SK-N-SH treated with all-trans-retinoic acid at 6 μM for 48 hours (cell line): ENCODE data around the gene CPD.

ENCODE experiments used
- ATAC-seq: fragments of 200-7000 bp; cut with Tn5 transposase; 3 replicates; pipeline ENCODE4 v1.9.1; 2020; ENCODE audit warnings: mild to moderate bottlenecking, moderate library complexity
- ARNTL ChIP-seq: fragments of 450-650 bp; formaldehyde crosslinking; IDR thresholded peaks from 2 replicates; pipeline ENCODE4 v1.5.0; 2020; ENCODE audit warnings: low read depth, mild to moderate bottlenecking, moderate library complexity, borderline replicate concordance
- BACH2 ChIP-seq: fragments of 250-450 bp; sonication (Bioruptor Pico); IDR thresholded peaks from 2 replicates; pipeline ENCODE4 v1.9.0; 2021; ENCODE audit warnings: mild to moderate bottlenecking, borderline replicate concordance
- CSDC2 ChIP-seq: fragments of 250-450 bp; sonication (Bioruptor Pico); IDR thresholded peaks from 2 replicates; pipeline ENCODE4 v1.5.0; 2020; ENCODE audit warnings: mild to moderate bottlenecking, moderate library complexity
- ESRRG ChIP-seq: fragments of 250-450 bp; sonication (Bioruptor Pico); IDR thresholded peaks from 2 replicates; pipeline ENCODE4 v1.6.1; 2021; ENCODE audit warnings: mild to moderate bottlenecking
- GLIS3 ChIP-seq: fragments of 250-450 bp; sonication (Bioruptor Pico); IDR thresholded peaks from 2 replicates; pipeline ENCODE4 v1.5.0; 2020; ENCODE audit warnings: mild to moderate bottlenecking, moderate library complexity
- ISL1 ChIP-seq: fragments of 250-450 bp; sonication (Bioruptor Pico); IDR thresholded peaks from 2 replicates; pipeline ENCODE4 v2.1.2; 2022; ENCODE audit warnings: mild to moderate bottlenecking, moderate library complexity
- OSR1 ChIP-seq: fragments of 250-450 bp; sonication (Bioruptor Pico); IDR thresholded peaks from 2 replicates; pipeline ENCODE4 v1.8.0; 2022; ENCODE audit warnings: moderate library complexity, mild to moderate bottlenecking, inconsistent platforms
- PATZ1 ChIP-seq: fragments of 250-450 bp; sonication (Bioruptor Pico); IDR thresholded peaks from 2 replicates; pipeline ENCODE4 v1.8.0; 2020; ENCODE audit warnings: mild to moderate bottlenecking, moderate library complexity, borderline replicate concordance
- PPARA ChIP-seq: fragments of 250-450 bp; sonication (Bioruptor Pico); IDR thresholded peaks from 2 replicates; pipeline ENCODE4 v1.5.0; 2020; ENCODE audit warnings: mild to moderate bottlenecking, borderline replicate concordance
- RARB ChIP-seq: fragments of 250-450 bp; sonication (Bioruptor Pico); IDR thresholded peaks from 2 replicates; pipeline ENCODE4 v1.8.0; 2021; ENCODE audit warnings: mild to moderate bottlenecking, moderate library complexity
- TCF4 ChIP-seq: fragments of 250-450 bp; sonication (Bioruptor Pico); IDR thresholded peaks from 2 replicates; pipeline ENCODE4 v1.8.0; 2021; ENCODE audit warnings: mild to moderate bottlenecking, moderate library complexity, borderline replicate concordance
- TOX ChIP-seq: fragments of 250-450 bp; sonication (Bioruptor Pico); IDR thresholded peaks from 2 replicates; pipeline ENCODE4 v1.8.0; 2021; ENCODE audit warnings: mild to moderate bottlenecking, moderate library complexity, borderline replicate concordance
- ZC3H10 ChIP-seq: fragments of 250-450 bp; sonication (Bioruptor Pico); IDR thresholded peaks from 2 replicates; pipeline ENCODE4 v1.5.1; 2021; ENCODE audit warnings: mild to moderate bottlenecking, moderate library complexity
- ZFP3 ChIP-seq: fragments of 250-450 bp; sonication (Bioruptor Pico); IDR thresholded peaks from 2 replicates; pipeline ENCODE4 v1.5.0; 2020; ENCODE audit warnings: mild to moderate bottlenecking, moderate library complexity
- ZFP30 ChIP-seq: fragments of 450-650 bp; formaldehyde crosslinking; IDR thresholded peaks from 2 replicates; pipeline ENCODE4 v1.5.0; 2022; ENCODE audit warnings: mild to moderate bottlenecking, moderate library complexity
- ZNF565 ChIP-seq: fragments of 450-650 bp; formaldehyde crosslinking; conservative IDR thresholded peaks from 2 replicates; pipeline ENCODE4 v1.5.0; 2020; ENCODE audit warnings: low read depth, mild to moderate bottlenecking, moderate library complexity
- ZNF70 ChIP-seq: fragments of 450-650 bp; formaldehyde crosslinking; IDR thresholded peaks from 2 replicates; pipeline ENCODE4 v1.5.0; 2020; ENCODE audit warnings: mild to moderate bottlenecking, moderate library complexity
- ZNF8 ChIP-seq: fragments of 450-650 bp; formaldehyde crosslinking; IDR thresholded peaks from 2 replicates; pipeline ENCODE4 v1.5.0; 2020; ENCODE audit warnings: mild to moderate bottlenecking, moderate library complexity
- TF ChIP-seq, protein P1 (sequence below): fragments of 250-450 bp; sonication (Bioruptor Pico); IDR thresholded peaks from 2 replicates; pipeline ENCODE4 v1.8.0; 2021; ENCODE audit warnings: low read depth, mild to moderate bottlenecking, moderate library complexity, borderline replicate concordance
- TF ChIP-seq, protein P2 (sequence below): fragments of 250-450 bp; sonication (Bioruptor Pico); IDR thresholded peaks from 2 replicates; pipeline ENCODE4 v1.5.1; 2021; ENCODE audit warnings: mild to moderate bottlenecking, moderate library complexity
- TF ChIP-seq, protein P3 (sequence below): fragments of 250-450 bp; sonication (Bioruptor Pico); IDR thresholded peaks from 2 replicates; pipeline ENCODE4 v1.5.1; 2020; ENCODE audit warnings: low read depth, mild to moderate bottlenecking, moderate library complexity

CPD gene

GRCh38 chr17:30429155-30429554, 50.4 kb downstream of the CPD start (continued):
- TF ChIP-seq, protein P1, sequence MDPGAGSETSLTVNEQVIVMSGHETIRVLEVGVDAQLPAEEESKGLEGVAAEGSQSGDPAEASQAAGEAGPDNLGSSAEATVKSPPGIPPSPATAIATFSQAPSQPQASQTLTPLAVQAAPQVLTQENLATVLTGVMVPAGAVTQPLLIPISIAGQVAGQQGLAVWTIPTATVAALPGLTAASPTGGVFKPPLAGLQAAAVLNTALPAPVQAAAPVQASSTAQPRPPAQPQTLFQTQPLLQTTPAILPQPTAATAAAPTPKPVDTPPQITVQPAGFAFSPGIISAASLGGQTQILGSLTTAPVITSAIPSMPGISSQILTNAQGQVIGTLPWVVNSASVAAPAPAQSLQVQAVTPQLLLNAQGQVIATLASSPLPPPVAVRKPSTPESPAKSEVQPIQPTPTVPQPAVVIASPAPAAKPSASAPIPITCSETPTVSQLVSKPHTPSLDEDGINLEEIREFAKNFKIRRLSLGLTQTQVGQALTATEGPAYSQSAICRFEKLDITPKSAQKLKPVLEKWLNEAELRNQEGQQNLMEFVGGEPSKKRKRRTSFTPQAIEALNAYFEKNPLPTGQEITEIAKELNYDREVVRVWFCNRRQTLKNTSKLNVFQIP (CRISPR knock-in tag), result no peak
- no peak for TF ChIP-seq ARNTL (CRISPR knock-in tag)

- peak; percentile 93 for ATAC-seq
Measured at GRCh38 chr17:30433514-30433913, 54.8 kb downstream of the CPD start.

DNA sequence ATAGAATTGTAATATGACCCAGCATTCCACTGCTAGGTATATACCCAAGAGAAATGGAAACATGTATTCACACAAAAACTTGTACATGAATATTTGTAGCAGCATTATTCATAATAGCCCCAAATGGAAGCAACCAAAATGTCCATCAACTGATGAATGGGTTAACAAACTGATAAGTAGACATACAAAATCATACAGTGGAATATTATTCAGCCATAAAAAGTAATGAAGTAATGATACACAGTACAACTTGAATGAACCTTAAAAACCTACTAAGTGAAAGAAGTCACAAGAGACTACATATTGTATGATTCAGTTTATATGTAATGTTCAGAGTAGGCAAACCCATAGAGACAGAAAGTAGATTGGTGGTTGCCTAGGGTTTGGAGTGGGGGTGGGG, 58.0 kb downstream of the CPD start:
- no peak for ATAC-seq
- TF ChIP-seq ZNF70 (CRISPR knock-in tag), result no peak
- TF ChIP-seq, protein P2, sequence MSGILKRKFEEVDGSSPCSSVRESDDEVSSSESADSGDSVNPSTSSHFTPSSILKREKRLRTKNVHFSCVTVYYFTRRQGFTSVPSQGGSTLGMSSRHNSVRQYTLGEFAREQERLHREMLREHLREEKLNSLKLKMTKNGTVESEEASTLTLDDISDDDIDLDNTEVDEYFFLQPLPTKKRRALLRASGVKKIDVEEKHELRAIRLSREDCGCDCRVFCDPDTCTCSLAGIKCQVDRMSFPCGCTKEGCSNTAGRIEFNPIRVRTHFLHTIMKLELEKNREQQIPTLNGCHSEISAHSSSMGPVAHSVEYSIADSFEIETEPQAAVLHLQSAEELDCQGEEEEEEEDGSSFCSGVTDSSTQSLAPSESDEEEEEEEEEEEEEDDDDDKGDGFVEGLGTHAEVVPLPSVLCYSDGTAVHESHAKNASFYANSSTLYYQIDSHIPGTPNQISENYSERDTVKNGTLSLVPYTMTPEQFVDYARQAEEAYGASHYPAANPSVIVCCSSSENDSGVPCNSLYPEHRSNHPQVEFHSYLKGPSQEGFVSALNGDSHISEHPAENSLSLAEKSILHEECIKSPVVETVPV, result no peak
- TF ChIP-seq BACH2 (CRISPR knock-in tag), result no peak
- TF ChIP-seq, protein P1 (CRISPR knock-in tag), result no peak
- no peak for TF ChIP-seq ZNF565
- no peak for TF ChIP-seq ZNF8 (CRISPR knock-in tag)
- no peak for TF ChIP-seq ZC3H10 (CRISPR knock-in tag)
- TF ChIP-seq PATZ1 (CRISPR knock-in tag), result no peak
- no peak for TF ChIP-seq TOX
- no peak for TF ChIP-seq ARNTL (CRISPR knock-in tag)
- TF ChIP-seq, protein P3, sequence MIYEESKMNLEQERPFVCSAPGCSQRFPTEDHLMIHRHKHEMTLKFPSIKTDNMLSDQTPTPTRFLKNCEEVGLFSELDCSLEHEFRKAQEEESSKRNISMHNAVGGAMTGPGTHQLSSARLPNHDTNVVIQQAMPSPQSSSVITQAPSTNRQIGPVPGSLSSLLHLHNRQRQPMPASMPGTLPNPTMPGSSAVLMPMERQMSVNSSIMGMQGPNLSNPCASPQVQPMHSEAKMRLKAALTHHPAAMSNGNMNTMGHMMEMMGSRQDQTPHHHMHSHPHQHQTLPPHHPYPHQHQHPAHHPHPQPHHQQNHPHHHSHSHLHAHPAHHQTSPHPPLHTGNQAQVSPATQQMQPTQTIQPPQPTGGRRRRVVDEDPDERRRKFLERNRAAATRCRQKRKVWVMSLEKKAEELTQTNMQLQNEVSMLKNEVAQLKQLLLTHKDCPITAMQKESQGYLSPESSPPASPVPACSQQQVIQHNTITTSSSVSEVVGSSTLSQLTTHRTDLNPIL, result no peak
- no peak for TF ChIP-seq ISL1
- TF ChIP-seq OSR1, result no peak
- no peak for TF ChIP-seq ZFP3
- no peak for TF ChIP-seq GLIS3
- TF ChIP-seq PPARA, result no peak
- TF ChIP-seq CSDC2 (CRISPR knock-in tag), result no peak
- TF ChIP-seq TCF4 (CRISPR knock-in tag), result no peak
- TF ChIP-seq RARB (CRISPR knock-in tag), result no peak
- no peak for TF ChIP-seq ZFP30 (CRISPR knock-in tag)

More at GRCh38 chr17:30433514-30433913, 54.8 kb downstream of the CPD start:
- TF ChIP-seq ZC3H10 (CRISPR knock-in tag), result no peak
- no peak for TF ChIP-seq GLIS3
- TF ChIP-seq, protein P3, result no peak
- no peak for TF ChIP-seq BACH2 (CRISPR knock-in tag)

GRCh38 chr17:30443721-30444120, 65.0 kb downstream of the CPD start:
- ATAC-seq, result no peak
- TF ChIP-seq RARB (CRISPR knock-in tag) (no peak), ESRRG (CRISPR knock-in tag) (no peak), TOX (no peak), TCF4 (CRISPR knock-in tag) (no peak), ZFP30 (CRISPR knock-in tag) (no peak), PATZ1 (CRISPR knock-in tag) (no peak), ZC3H10 (CRISPR knock-in tag) (no peak), CSDC2 (CRISPR knock-in tag) (no peak)
- TF ChIP-seq, protein P1 (CRISPR knock-in tag), result no peak
- TF ChIP-seq, protein P3, result no peak
